Neural cell (in vitro differentiated cells): ENCODE measurements around the gene FIGNL1. TPM values are rescaled to one million over a fixed set of nuclear protein-coding genes. Genes with fewer than 3 reads are reported as not detected.

Experiments
- H2AFZ ChIP-seq: fragments of 200-600, 300-800 bp; sonication (generic), shearing (Covaris generic); 2 replicates; pipeline ENCODE4 v1.6.0; 2014; ENCODE audit warnings: low read depth, mild to moderate bottlenecking, antibody characterized with exemption, low read length, moderate library complexity
- H3F3A ChIP-seq: fragments of 200-600 bp; shearing (Covaris generic); 2 replicates; pipeline ENCODE4 v1.6.1; 2016; ENCODE audit warnings: mild to moderate bottlenecking, moderate library complexity, mixed read lengths, antibody characterized with exemption, low read length; ENCODE audit not compliant: insufficient read depth, poor library complexity, severe bottlenecking
- H3K27ac ChIP-seq: fragments of 200-600, 300-800 bp; sonication (generic), shearing (Covaris generic); 2 replicates; pipeline ENCODE4 v1.5.1; 2014; ENCODE audit warnings: mild to moderate bottlenecking, low read length, moderate library complexity
- H3K27me3 ChIP-seq: fragments of 300-800, 200-600 bp; sonication (generic), shearing (Covaris generic); 2 replicates; pipeline ENCODE4 v1.6.0; 2014; ENCODE audit warnings: mild to moderate bottlenecking, low read depth, low read length, moderate library complexity; ENCODE audit not compliant: insufficient read depth
- H3K36me3 ChIP-seq: fragments of 300-800, 200-600 bp; sonication (generic), shearing (Covaris generic); 2 replicates; pipeline ENCODE4 v1.5.1; 2014; ENCODE audit warnings: mild to moderate bottlenecking, antibody characterized with exemption, low read length, moderate library complexity; ENCODE audit not compliant: insufficient read depth
- H3K4me2 ChIP-seq: fragments of 300-800, 200-600 bp; sonication (generic), shearing (Covaris generic); 2 replicates; pipeline ENCODE4 v1.6.0; 2014; ENCODE audit warnings: mild to moderate bottlenecking, low read length
- H3K4me3 ChIP-seq: fragments of 300-800, 200-600 bp; sonication (generic), shearing (Covaris generic); 2 replicates; pipeline ENCODE4 v1.5.1; 2014; ENCODE audit warnings: mild to moderate bottlenecking, low read length, moderate library complexity
- H3K79me2 ChIP-seq: fragments of 200-600 bp; shearing (Covaris generic); replicated peaks from 2 replicates; pipeline ENCODE4 v1.6.0; 2014; ENCODE audit warnings: mild to moderate bottlenecking, low read length, moderate library complexity; ENCODE audit not compliant: insufficient read depth
- H3K9ac ChIP-seq: fragments of 300-800, 200-600 bp; sonication (generic), shearing (Covaris generic); 2 replicates; pipeline ENCODE4 v1.6.1; 2016; ENCODE audit warnings: mild to moderate bottlenecking, low read length, mixed read lengths
- H3K9me2 ChIP-seq: fragments of 200-600 bp; shearing (Covaris generic); 2 replicates; pipeline ENCODE4 v1.6.1; 2016; ENCODE audit warnings: mild to moderate bottlenecking, low read length, mixed read lengths; ENCODE audit not compliant: insufficient read depth
- H3K9me3 ChIP-seq: fragments of 200-600, 300-800 bp; sonication (generic), shearing (Covaris generic); 2 replicates; pipeline ENCODE4 v1.6.1; 2016; ENCODE audit warnings: mild to moderate bottlenecking, mixed run types, low read length, moderate library complexity, mixed read lengths
- H4K20me1 ChIP-seq: fragments of 200-600 bp; shearing (Covaris generic); 2 replicates; pipeline ENCODE4 v1.6.1; 2016; ENCODE audit warnings: mild to moderate bottlenecking, mixed run types; ENCODE audit not compliant: insufficient read depth
- CTCF ChIP-seq: fragments of 450-650 bp; IDR thresholded peaks from 2 replicates; pipeline ENCODE4 v1.5.1; 2014; ENCODE audit warnings: antibody characterized with exemption, mild to moderate bottlenecking, moderate library complexity; ENCODE audit not compliant: poor library complexity, severe bottlenecking
- EP300 ChIP-seq: fragments of 450-650 bp; conservative IDR thresholded peaks from 2 replicates; pipeline ENCODE4 v1.6.1; 2014; ENCODE audit warnings: antibody characterized with exemption, mild to moderate bottlenecking, moderate library complexity; ENCODE audit not compliant: poor library complexity, severe bottlenecking
- EZH2 ChIP-seq: fragments of 200-600, 300-800 bp; shearing (Covaris generic), sonication (generic); IDR thresholded peaks from 2 replicates; pipeline ENCODE4 v1.6.1; 2014; ENCODE audit warnings: antibody characterized with exemption, low read length, borderline replicate concordance, mild to moderate bottlenecking; ENCODE audit not compliant: insufficient read depth, poor library complexity, severe bottlenecking
- MXI1 ChIP-seq: fragments of 450-650 bp; conservative IDR thresholded peaks from 2 replicates; pipeline ENCODE4 v1.6.1; 2014; ENCODE audit warnings: antibody characterized with exemption, mild to moderate bottlenecking; ENCODE audit not compliant: poor library complexity, severe bottlenecking
- POLR2AphosphoS5 ChIP-seq: IDR thresholded peaks from 2 replicates; pipeline ENCODE4 v1.6.1; 2012
- RAD21 ChIP-seq: fragments of 450-650 bp; conservative IDR thresholded peaks from 2 replicates; pipeline ENCODE4 v1.6.1; 2014; ENCODE audit warnings: antibody characterized with exemption, mild to moderate bottlenecking, moderate library complexity
- SMC3 ChIP-seq: fragments of 450-650 bp; conservative IDR thresholded peaks from 2 replicates; pipeline ENCODE4 v1.6.1; 2014; ENCODE audit warnings: antibody characterized with exemption, mild to moderate bottlenecking, moderate library complexity; ENCODE audit not compliant: poor library complexity
- TAF1 ChIP-seq: IDR thresholded peaks from 2 replicates; pipeline ENCODE4 v1.6.1; 2012; ENCODE audit warnings: low read depth
- polyA plus RNA-seq: library from polyadenylated mRNA; depleted of rRNA; stranded (reverse); fragments of >200 nt; gene quantifications from 2 replicates; pipeline ENCODE4 v1.2.3, GENCODE V29; 2014
- TF ChIP-seq, protein P1 (sequence below): IDR thresholded peaks from 2 replicates; pipeline ENCODE4 v1.6.1; 2012; ENCODE audit warnings: borderline replicate concordance

FIGNL1 gene
- polyA plus RNA-seq, 1 donor from 2014 or later: 32.8 TPM

GRCh38 chr7:50422858-50423257 lies 27.3 kb downstream of the FIGNL1 start:
- no peak overlapping the region for H3K4me2 ChIP-seq
- no peaks in the 10 kb centered on the region for H3K9me3 ChIP-seq
- H2AFZ ChIP-seq: no peak overlapping the region
- H3K4me3 ChIP-seq: no peak overlapping the region
- TF ChIP-seq SMC3 (no peak), RAD21 (no peak), TAF1 (no peak), CTCF (no peak), EP300 (no peak), MXI1 (no peak), POLR2AphosphoS5 (no peak), EZH2 (no peak)
- TF ChIP-seq, protein P1, sequence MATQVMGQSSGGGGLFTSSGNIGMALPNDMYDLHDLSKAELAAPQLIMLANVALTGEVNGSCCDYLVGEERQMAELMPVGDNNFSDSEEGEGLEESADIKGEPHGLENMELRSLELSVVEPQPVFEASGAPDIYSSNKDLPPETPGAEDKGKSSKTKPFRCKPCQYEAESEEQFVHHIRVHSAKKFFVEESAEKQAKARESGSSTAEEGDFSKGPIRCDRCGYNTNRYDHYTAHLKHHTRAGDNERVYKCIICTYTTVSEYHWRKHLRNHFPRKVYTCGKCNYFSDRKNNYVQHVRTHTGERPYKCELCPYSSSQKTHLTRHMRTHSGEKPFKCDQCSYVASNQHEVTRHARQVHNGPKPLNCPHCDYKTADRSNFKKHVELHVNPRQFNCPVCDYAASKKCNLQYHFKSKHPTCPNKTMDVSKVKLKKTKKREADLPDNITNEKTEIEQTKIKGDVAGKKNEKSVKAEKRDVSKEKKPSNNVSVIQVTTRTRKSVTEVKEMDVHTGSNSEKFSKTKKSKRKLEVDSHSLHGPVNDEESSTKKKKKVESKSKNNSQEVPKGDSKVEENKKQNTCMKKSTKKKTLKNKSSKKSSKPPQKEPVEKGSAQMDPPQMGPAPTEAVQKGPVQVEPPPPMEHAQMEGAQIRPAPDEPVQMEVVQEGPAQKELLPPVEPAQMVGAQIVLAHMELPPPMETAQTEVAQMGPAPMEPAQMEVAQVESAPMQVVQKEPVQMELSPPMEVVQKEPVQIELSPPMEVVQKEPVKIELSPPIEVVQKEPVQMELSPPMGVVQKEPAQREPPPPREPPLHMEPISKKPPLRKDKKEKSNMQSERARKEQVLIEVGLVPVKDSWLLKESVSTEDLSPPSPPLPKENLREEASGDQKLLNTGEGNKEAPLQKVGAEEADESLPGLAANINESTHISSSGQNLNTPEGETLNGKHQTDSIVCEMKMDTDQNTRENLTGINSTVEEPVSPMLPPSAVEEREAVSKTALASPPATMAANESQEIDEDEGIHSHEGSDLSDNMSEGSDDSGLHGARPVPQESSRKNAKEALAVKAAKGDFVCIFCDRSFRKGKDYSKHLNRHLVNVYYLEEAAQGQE: no peak
- no peaks in the 10 kb centered on the region for H3K36me3 ChIP-seq
- no peak overlapping the region for H3K27ac ChIP-seq
- H3F3A ChIP-seq: no peaks in the 10 kb centered on the region
- no peaks in the 10 kb centered on the region for H4K20me1 ChIP-seq
- H3K27me3 ChIP-seq: no peaks in the 10 kb centered on the region
- no peak overlapping the region for H3K9ac ChIP-seq
- no peaks in the 10 kb centered on the region for H3K79me2 ChIP-seq
- H3K9me2 ChIP-seq: no peaks in the 10 kb centered on the region

GRCh38 chr7:50421043-50421442 lies 29.1 kb downstream of the FIGNL1 start:
- Histone ChIP-seq H2AFZ (no peak overlapping the region), H3K9ac (no peak overlapping the region), H3K9me3 (no peaks in the 10 kb centered on the region), H3K27ac (no peak overlapping the region), H3F3A (no peaks in the 10 kb centered on the region), H3K79me2 (no peaks in the 10 kb centered on the region), H3K9me2 (no peaks in the 10 kb centered on the region), H3K36me3 (no peaks in the 10 kb centered on the region), H3K27me3 (no peaks in the 10 kb centered on the region), H3K4me2 (no peak overlapping the region), H3K4me3 (no peak overlapping the region), H4K20me1 (no peaks in the 10 kb centered on the region)
- TF ChIP-seq RAD21: no peak
- TF ChIP-seq TAF1: no peak
- TF ChIP-seq EZH2: no peak
- no peak for TF ChIP-seq EP300
- no peak for TF ChIP-seq SMC3
- TF ChIP-seq CTCF: no peak
- no peak for TF ChIP-seq POLR2AphosphoS5
- no peak for TF ChIP-seq MXI1
- TF ChIP-seq, protein P1: no peak
